ENCODE measurements around the gene HDHD2.

Gene HDHD2

DNA sequence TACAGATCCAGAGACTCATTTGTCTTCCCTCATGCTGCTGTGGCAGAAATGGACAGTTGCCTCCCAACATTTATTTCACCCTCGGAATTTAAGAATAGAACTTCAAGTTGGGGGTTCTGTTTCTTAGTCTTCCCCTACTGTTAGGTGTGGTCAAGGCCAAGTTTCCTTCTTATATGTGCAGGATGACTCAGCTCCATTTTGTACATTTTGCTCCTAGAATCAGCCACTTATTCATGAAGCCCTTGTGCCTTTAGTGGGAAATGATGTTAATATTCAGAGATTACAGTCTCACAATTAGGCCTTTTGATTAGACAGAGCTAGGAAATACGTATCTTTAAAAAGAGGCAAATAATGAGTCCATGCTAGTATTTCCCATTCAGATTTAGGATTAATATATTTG is 68.7 kb downstream of the HDHD2 start:
- DNase-seq (ENCODE audit: low spot score in 2 of 2) = no peak
- ATAC-seq (replicated peaks; ENCODE audit: extremely low read depth, poor library complexity, severe bottlenecking) = no peak
- H3K36me3 Mint-ChIP-seq (ENCODE audit: insufficient read depth) = peaks cover 2% of the 10 kb centered on the region
- no peak overlapping the region for H3K27ac Mint-ChIP-seq (ENCODE audit: low read depth)
- H3K4me1 Mint-ChIP-seq = no peaks in the 10 kb centered on the region
- no peaks in the 10 kb centered on the region for H3K27me3 Mint-ChIP-seq
- no peak overlapping the region for H3K4me3 Mint-ChIP-seq
- no peaks in the 10 kb centered on the region for H3K9me3 Mint-ChIP-seq

GRCh38 chr18:47080872-47081271 is 69.4 kb downstream of the HDHD2 start:
- no peaks in the 10 kb centered on the region for H3K27me3 Mint-ChIP-seq
- ATAC-seq (replicated peaks; ENCODE audit: extremely low read depth, poor library complexity, severe bottlenecking) = no peak
- H3K36me3 Mint-ChIP-seq (ENCODE audit: insufficient read depth) = peaks cover 2% of the 10 kb centered on the region
- H3K4me3 Mint-ChIP-seq = no peak overlapping the region
- H3K9me3 Mint-ChIP-seq = no peaks in the 10 kb centered on the region
- H3K27ac Mint-ChIP-seq (ENCODE audit: low read depth) = no peak overlapping the region
- no peak for DNase-seq (ENCODE audit: low spot score in 2 of 2)
- no peaks in the 10 kb centered on the region for H3K4me1 Mint-ChIP-seq

GRCh38 chr18:47077111-47077510 is 73.2 kb downstream of the HDHD2 start:
- H3K27me3 Mint-ChIP-seq = no peaks in the 10 kb centered on the region
- ATAC-seq (replicated peaks; ENCODE audit: extremely low read depth, poor library complexity, severe bottlenecking) (no peak), DNase-seq (ENCODE audit: low spot score in 2 of 2) (no peak)
- no peaks in the 10 kb centered on the region for H3K4me1 Mint-ChIP-seq
- no peaks in the 10 kb centered on the region for H3K36me3 Mint-ChIP-seq (ENCODE audit: insufficient read depth)
- H3K4me3 Mint-ChIP-seq = no peak overlapping the region
- H3K9me3 Mint-ChIP-seq = no peaks in the 10 kb centered on the region
- no peak overlapping the region for H3K27ac Mint-ChIP-seq (ENCODE audit: low read depth)

GRCh38 chr18:47075098-47075883 is 75.0 kb downstream of the HDHD2 start:
- Mint-ChIP-seq H3K4me3 (no peak overlapping the region), H3K9me3 (no peaks in the 10 kb centered on the region), H3K36me3 (ENCODE audit: insufficient read depth) (no peaks in the 10 kb centered on the region), H3K4me1 (no peaks in the 10 kb centered on the region), H3K27ac (ENCODE audit: low read depth) (no peak overlapping the region), H3K27me3 (no peaks in the 10 kb centered on the region)
- DNase-seq (ENCODE audit: low spot score in 2 of 2) (no peak), ATAC-seq (replicated peaks; ENCODE audit: extremely low read depth, poor library complexity, severe bottlenecking) (no peak)

- no peak for ATAC-seq (replicated peaks; ENCODE audit: extremely low read depth, poor library complexity, severe bottlenecking)
- peaks cover 3% of the 10 kb centered on the region for H3K36me3 Mint-ChIP-seq (ENCODE audit: insufficient read depth)
- H3K4me3 Mint-ChIP-seq = no peak overlapping the region
These were observed 82.7 kb downstream of the HDHD2 start for GRCh38 chr18:47067648-47068047.

GRCh38 chr18:47063096-47063495 is 87.2 kb downstream of the HDHD2 start:
- H3K9me3 Mint-ChIP-seq = no peaks in the 10 kb centered on the region
- H3K27ac Mint-ChIP-seq (ENCODE audit: low read depth) = no peak overlapping the region
- no peaks in the 10 kb centered on the region for H3K4me1 Mint-ChIP-seq
- H3K27me3 Mint-ChIP-seq = peaks cover under 1% of the 10 kb centered on the region
- DNase-seq (ENCODE audit: low spot score in 2 of 2) = no peak
- H3K36me3 Mint-ChIP-seq (ENCODE audit: insufficient read depth) = peaks cover 3% of the 10 kb centered on the region
- no peak overlapping the region for H3K4me3 Mint-ChIP-seq
- no peak for ATAC-seq (replicated peaks; ENCODE audit: extremely low read depth, poor library complexity, severe bottlenecking)

More at GRCh38 chr18:47067648-47068047, 82.7 kb downstream of the HDHD2 start:
- H3K27ac Mint-ChIP-seq (ENCODE audit: low read depth) = no peak overlapping the region
- DNase-seq (ENCODE audit: low spot score in 2 of 2) = no peak
- peaks cover 9% of the 10 kb centered on the region for H3K27me3 Mint-ChIP-seq
- no peaks in the 10 kb centered on the region for H3K4me1 Mint-ChIP-seq
- no peaks in the 10 kb centered on the region for H3K9me3 Mint-ChIP-seq

GRCh38 chr18:47062471-47062870 is 87.8 kb downstream of the HDHD2 start:
- ATAC-seq (replicated peaks; ENCODE audit: extremely low read depth, poor library complexity, severe bottlenecking) (no peak), DNase-seq (ENCODE audit: low spot score in 2 of 2) (no peak)
- no peaks in the 10 kb centered on the region for H3K27me3 Mint-ChIP-seq
- H3K9me3 Mint-ChIP-seq = no peaks in the 10 kb centered on the region
- H3K27ac Mint-ChIP-seq (ENCODE audit: low read depth) = no peak overlapping the region
- peaks cover 3% of the 10 kb centered on the region for H3K36me3 Mint-ChIP-seq (ENCODE audit: insufficient read depth)
- no peak overlapping the region for H3K4me3 Mint-ChIP-seq
- H3K4me1 Mint-ChIP-seq = no peaks in the 10 kb centered on the region

Measured in central memory CD8-positive, alpha-beta T cell (primary cell).